Suprapubic skin (tissue), 4 donors: Measurements from ENCODE around the gene IGFBP4. TPM values are rescaled to one million over a fixed set of nuclear protein-coding genes. Genes with fewer than 3 reads are reported as not detected.
A peak's percentile ranks its signal among the peaks of the same experiment; 100 is the strongest.

ENCODE experiments used
- DNase-seq, 2 donors: peaks; one replicate each; pipeline ENCODE4 v3.0.0-alpha.2; 2019; ENCODE audit warnings: low spot score in 2 of 2
- H3K27ac ChIP-seq: fragments of 200-600 bp; sonication (generic); one replicate; pipeline ENCODE4 v1.5.1; 2019
- H3K27me3 ChIP-seq: fragments of 200-600 bp; sonication (generic); one replicate; pipeline ENCODE4 v1.5.1; 2019
- H3K36me3 ChIP-seq: fragments of 200-600 bp; sonication (generic); one replicate; pipeline ENCODE4 v1.5.1; 2019
- H3K4me1 ChIP-seq: fragments of 200-600 bp; sonication (generic); one replicate; pipeline ENCODE4 v1.5.1; 2019
- H3K4me3 ChIP-seq: fragments of 200-600 bp; sonication (generic); one replicate; pipeline ENCODE4 v1.5.1; 2019; ENCODE audit warnings: mild to moderate bottlenecking
- H3K9me3 ChIP-seq: fragments of 200-600 bp; sonication (generic); one replicate; pipeline ENCODE4 v1.5.1; 2019
- CTCF ChIP-seq, 2 donors: fragments of 200-600 bp in 1 of 2; fragments of 450-650 bp in 1 of 2; sonication (generic) in 1 of 2; IDR thresholded peaks; one replicate each; pipeline ENCODE4 v1.5.1; 2016 to 2019; ENCODE audit warnings: antibody characterized with exemption in 2 of 2, mild to moderate bottlenecking in 1 of 2, moderate library complexity in 1 of 2
- EP300 ChIP-seq: sonication (generic); formaldehyde crosslinking; IDR thresholded peaks from one replicate; pipeline ENCODE4 v1.6.1; 2017; ENCODE audit warnings: antibody characterized with exemption
- POLR2A ChIP-seq, 2 donors: fragments of 450-650 bp; IDR thresholded peaks; one replicate each; pipeline ENCODE4 v1.6.1; 2017; ENCODE audit warnings: antibody characterized with exemption in 2 of 2, mild to moderate bottlenecking in 2 of 2, moderate library complexity in 2 of 2
- POLR2AphosphoS5 ChIP-seq, 3 donors: sonication (generic); formaldehyde crosslinking; IDR thresholded peaks; one replicate each; pipeline ENCODE4 v1.6.1; 2017; ENCODE audit warnings: antibody characterized with exemption in 3 of 3
- WGBS: methylation state at CpG from one replicate; pipeline ENCODE4 v1.1.5; 2018; 5-methylcytosine and 5-hydroxymethylcytosine counted together
- total RNA-seq, 4 donors: library from RNA; depleted of rRNA; stranded (reverse); fragments of >200 nt; gene quantifications; one replicate each; pipeline ENCODE4 v1.1.0, GENCODE V29; 2016

Gene IGFBP4
- total RNA-seq, 4 donors from 2014 or later: 45.0 to 88.8 (median 74.6) TPM

DNA sequence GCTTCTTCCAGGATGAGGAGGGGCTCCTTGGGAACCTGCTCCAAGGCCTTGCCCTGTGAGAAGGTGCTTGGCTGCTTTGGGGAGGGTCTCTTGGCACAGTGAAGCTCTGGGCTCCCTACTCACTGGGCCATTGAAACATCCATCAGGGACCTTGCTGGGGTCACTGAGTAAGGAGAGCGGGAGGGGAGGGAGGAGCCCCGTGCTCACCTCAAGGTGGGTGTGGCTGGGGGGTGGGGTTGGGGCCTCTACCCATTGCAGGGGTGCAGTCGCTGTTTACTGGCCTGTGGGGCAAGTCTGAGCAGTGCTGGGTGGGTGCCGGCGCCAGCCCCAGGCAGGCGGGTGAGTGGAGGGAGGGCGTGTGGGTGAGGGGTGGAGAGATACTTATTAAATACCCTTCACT is 48.2 kb downstream of the IGFBP4 start:
- Histone ChIP-seq H3K27me3 (no peaks in the 10 kb centered on the region), H3K4me3 (peak overlapping the region; percentile 11), H3K9me3 (no peaks in the 10 kb centered on the region), H3K36me3 (peaks cover 26% of the 10 kb centered on the region), H3K4me1 (peaks cover 89% of the 10 kb centered on the region), H3K27ac (peak overlapping the region; percentile 50)
- WGBS: 48% methylated on average over 7 of the region's 7 CpGs
- TF ChIP-seq POLR2AphosphoS5 (IDR thresholded peaks at IDR 0.05) (no peak), POLR2A (IDR thresholded peaks at IDR 0.05) (no peak), EP300 (no peak), CTCF (IDR thresholded peaks at IDR 0.05) (no peak)
- no peak for DNase-seq

- Histone ChIP-seq H3K4me1 (peaks cover 85% of the 10 kb centered on the region), H3K27me3 (no peaks in the 10 kb centered on the region), H3K9me3 (no peaks in the 10 kb centered on the region), H3K4me3 (peak overlapping the region; percentile 59), H3K27ac (peak overlapping the region; percentile 50), H3K36me3 (peaks cover 21% of the 10 kb centered on the region)
- whole genome bisulfite sequencing: 24% methylated on average over 3 of the region's 4 CpGs
- TF ChIP-seq POLR2AphosphoS5 (IDR thresholded peaks at IDR 0.05) (no peak), CTCF (IDR thresholded peaks at IDR 0.05) (no peak), POLR2A (IDR thresholded peaks at IDR 0.05) (no peak), EP300 (no peak)
- DNase-seq: no peak
These were observed 50.4 kb downstream of the IGFBP4 start for GRCh38 chr17:40493697-40494096.

GRCh38 chr17:40495140-40495539 is 51.9 kb downstream of the IGFBP4 start:
- DNase-seq: no peak
- WGBS: 50% methylated on average over 5 of the region's 5 CpGs
- Histone ChIP-seq H3K4me1 (peaks cover 83% of the 10 kb centered on the region), H3K27me3 (no peaks in the 10 kb centered on the region), H3K36me3 (peaks cover 13% of the 10 kb centered on the region), H3K9me3 (no peaks in the 10 kb centered on the region), H3K27ac (no peak overlapping the region), H3K4me3 (peak overlapping the region; percentile 59)
- TF ChIP-seq POLR2AphosphoS5 (IDR thresholded peaks at IDR 0.05): no peak
- TF ChIP-seq POLR2A (IDR thresholded peaks at IDR 0.05): no peak
- TF ChIP-seq EP300: no peak
- TF ChIP-seq CTCF (IDR thresholded peaks at IDR 0.05): no peak

GRCh38 chr17:40496170-40496569 is 52.9 kb downstream of the IGFBP4 start:
- H3K36me3 ChIP-seq: peaks cover 13% of the 10 kb centered on the region
- peaks cover 77% of the 10 kb centered on the region for H3K4me1 ChIP-seq
- no peaks in the 10 kb centered on the region for H3K9me3 ChIP-seq
- H3K27ac ChIP-seq: no peak overlapping the region
- DNase-seq: no peak
- TF ChIP-seq CTCF (IDR thresholded peaks at IDR 0.05) (no peak), POLR2AphosphoS5 (IDR thresholded peaks at IDR 0.05) (no peak), POLR2A (IDR thresholded peaks at IDR 0.05) (no peak), EP300 (no peak)
- no peaks in the 10 kb centered on the region for H3K27me3 ChIP-seq
- peak overlapping the region; percentile 59 for H3K4me3 ChIP-seq
- 50% methylated on average over 3 of the region's 6 CpGs for WGBS

DNA sequence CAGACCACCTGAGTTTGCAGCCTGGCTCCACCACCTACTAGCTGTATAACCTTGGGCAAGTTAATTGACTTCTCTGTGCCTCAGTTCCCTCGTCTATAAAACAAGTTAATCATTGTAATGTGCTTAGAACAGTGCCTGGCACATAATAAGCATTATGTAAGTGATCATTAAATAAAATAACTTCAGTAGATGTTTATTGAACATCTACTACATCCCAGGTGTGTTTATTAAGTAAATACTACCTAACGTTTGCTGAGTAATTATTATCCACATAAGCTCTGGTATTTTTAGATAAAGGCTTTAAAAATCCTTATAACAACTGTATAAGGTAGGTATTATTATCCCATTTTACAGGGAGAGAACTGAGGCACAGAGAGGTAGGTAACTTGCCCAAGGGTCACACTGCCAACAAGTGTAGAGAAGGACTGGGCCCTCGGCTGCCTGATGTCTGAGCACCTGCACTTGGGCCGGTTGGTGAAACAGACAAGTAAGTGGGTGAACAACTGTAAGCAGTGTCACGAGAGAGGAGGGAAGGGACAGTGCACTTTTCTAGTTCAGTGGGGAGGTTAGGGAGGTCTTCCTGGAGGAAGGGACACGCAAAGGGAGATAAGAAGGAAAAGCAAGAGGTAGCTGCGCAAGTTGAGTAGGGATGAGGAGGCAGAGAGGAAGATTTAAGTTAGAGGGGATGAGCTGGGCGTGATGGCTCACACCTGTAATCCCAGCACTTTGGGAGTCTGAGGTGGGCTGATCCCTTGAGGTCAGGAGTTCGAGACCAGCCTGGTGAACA is 53.6 kb downstream of the IGFBP4 start:
- DNase-seq: no peak

More for the DNA sequence above, 53.6 kb downstream of the IGFBP4 start:
- H3K36me3 ChIP-seq: peaks cover 13% of the 10 kb centered on the region
- H3K9me3 ChIP-seq: no peaks in the 10 kb centered on the region
- peak overlapping the region; percentile 91 for H3K27ac ChIP-seq
- peak overlapping the region; percentile 59 for H3K4me3 ChIP-seq
- no peaks in the 10 kb centered on the region for H3K27me3 ChIP-seq
- no peak for TF ChIP-seq POLR2A (IDR thresholded peaks at IDR 0.05)
- TF ChIP-seq POLR2AphosphoS5 (IDR thresholded peaks at IDR 0.05): no peak
- TF ChIP-seq CTCF (IDR thresholded peaks at IDR 0.05): no peak
- no peak for TF ChIP-seq EP300
- WGBS: 56% methylated on average over 8 of the region's 9 CpGs
- H3K4me1 ChIP-seq: peaks cover 73% of the 10 kb centered on the region
